Natural killer cell (primary cell): ENCODE measurements around the gene MCOLN2. TPM values are rescaled to one million over a fixed set of nuclear protein-coding genes. Genes with fewer than 3 reads are reported as not detected.

ENCODE experiments used
- ATAC-seq, 3 donors: fragments of 150-1000 bp in 2 of 3; fragments of 200-7000 bp in 1 of 3; cut with Tn5 transposase; 1 replicate in 1 of 3; 2 replicates in 2 of 3; pipeline ENCODE4 v1.10.0; 2021; ENCODE audit warnings: mild to moderate bottlenecking in 2 of 3, moderate library complexity in 2 of 3
- DNase-seq, 2 donors: peaks; one replicate each; pipeline versions ENCODE4 v3.0.0 to v3.0.0-alpha.2; 2013 to 2021; ENCODE audit warnings: mixed read lengths in 1 of 2
- H3K27ac ChIP-seq: one replicate; pipeline ENCODE4 v1.5.1; 2013; ENCODE audit warnings: mild to moderate bottlenecking, low read length
- H3K27me3 ChIP-seq: one replicate; pipeline ENCODE4 v1.6.1; 2013; ENCODE audit warnings: low read length; ENCODE audit not compliant: control insufficient read depth, insufficient read depth
- H3K36me3 ChIP-seq: one replicate; pipeline ENCODE4 v1.6.1; 2013; ENCODE audit warnings: low read length; ENCODE audit not compliant: control insufficient read depth, insufficient read depth
- H3K4me1 ChIP-seq: one replicate; pipeline ENCODE4 v1.6.1; 2013; ENCODE audit warnings: low read length; ENCODE audit not compliant: control insufficient read depth, insufficient read depth
- H3K4me3 ChIP-seq: one replicate; pipeline ENCODE4 v1.5.1; 2013; ENCODE audit warnings: low read length
- H3K9me3 ChIP-seq: one replicate; pipeline ENCODE4 v1.6.1; 2013; ENCODE audit warnings: low read length; ENCODE audit not compliant: control insufficient read depth, insufficient read depth
- H3K27ac Mint-ChIP-seq, 2 donors: one replicate each; pipeline ENCODE4 v1.8.0; 2022; ENCODE audit warnings: mild to moderate bottlenecking in 2 of 2, mixed read lengths in 2 of 2, moderate library complexity in 1 of 2
- H3K27me3 Mint-ChIP-seq, 2 donors: one replicate each; pipeline ENCODE4 v1.8.0; 2022; ENCODE audit warnings: low read depth in 2 of 2, mixed read lengths in 2 of 2
- H3K36me3 Mint-ChIP-seq: one replicate; pipeline ENCODE4 v1.8.0; 2022; ENCODE audit warnings: mixed read lengths
- H3K4me1 Mint-ChIP-seq, 2 donors: one replicate each; pipeline ENCODE4 v1.8.0; 2022; ENCODE audit warnings: mixed read lengths in 2 of 2
- H3K4me3 Mint-ChIP-seq: one replicate; pipeline ENCODE4 v1.8.0; 2022; ENCODE audit warnings: mild to moderate bottlenecking, moderate library complexity, mixed read lengths
- H3K9me3 Mint-ChIP-seq, 2 donors: one replicate each; pipeline ENCODE4 v1.8.0; 2022; ENCODE audit warnings: mixed read lengths in 2 of 2
- CTCF ChIP-seq: fragments of 200-600 bp; IDR thresholded peaks from one replicate; pipeline ENCODE4 v1.8.0; 2022; ENCODE audit warnings: antibody characterized with exemption
- WGBS: methylation state at CpG from one replicate; pipeline ENCODE4 v1.1.7; 2013; ENCODE audit warnings: missing lambda C conversion rate; ENCODE audit not compliant: insufficient coverage; 5-methylcytosine and 5-hydroxymethylcytosine counted together
- intact Hi-C: fragments of 100-400 bp; cut with micrococcal nuclease; formaldehyde crosslinking; loops from one replicate; pipeline ENCODE4 v1.14.2; 2022
- total RNA-seq, 4 donors: library from RNA; stranded (reverse); fragments of 120-200 nt in 1 of 4; gene quantifications; one replicate each; pipeline versions ENCODE4 v1.2.3 to v1.2.4, GENCODE V29; 2013 to 2022

MCOLN2 gene
- 10 to 100 TPM in 1 of 3 donors, 1 to 10 TPM in 1, under 1 TPM in 1; 0.84 to 23.9 (median 3.8) TPM for total RNA-seq
- total RNA-seq (2013), result 27.3 TPM

GRCh38 chr1:84996846-84997666 is at the start of gene MCOLN2:
Gene MCOLN2, minus strand, starts transcription at chr1:84997113. Its CDS starts 241 bp downstream, at chr1:84996872.
- H3K27ac Mint-ChIP-seq, result peak within 1 kb of the TSS in 1 of 2 donors; percentile 36
- peaks cover 27% of the 10 kb centered on the region for H3K4me1 ChIP-seq
- H3K27me3 ChIP-seq, result peaks cover 15% of the 10 kb centered on the region
- intact Hi-C loops, result no loop called here
- peak within 1 kb of the TSS; percentile 85 for H3K4me3 Mint-ChIP-seq
- peak within 1 kb of the TSS; percentile 55 for H3K4me3 ChIP-seq
- TF ChIP-seq CTCF, result no peak
- no peaks in the 10 kb centered on the region for H3K36me3 Mint-ChIP-seq
- peaks cover 10% of the 10 kb centered on the region in 2 donors for H3K4me1 Mint-ChIP-seq
- H3K27ac ChIP-seq, result peak within 1 kb of the TSS; percentile 27
- H3K9me3 Mint-ChIP-seq, result no peaks in the 10 kb centered on the region
- ATAC-seq (peak; percentile 84 to 89 (median 87)), DNase-seq (peak in 1 of 2 donors; percentile 77)
- WGBS, result under 1% methylated on average over 87 of the region's 87 CpGs
- peaks cover 43 to 53% of the 10 kb centered on the region in 2 donors for H3K27me3 Mint-ChIP-seq
- no peaks in the 10 kb centered on the region for H3K36me3 ChIP-seq
- no peaks in the 10 kb centered on the region for H3K9me3 ChIP-seq

DNA sequence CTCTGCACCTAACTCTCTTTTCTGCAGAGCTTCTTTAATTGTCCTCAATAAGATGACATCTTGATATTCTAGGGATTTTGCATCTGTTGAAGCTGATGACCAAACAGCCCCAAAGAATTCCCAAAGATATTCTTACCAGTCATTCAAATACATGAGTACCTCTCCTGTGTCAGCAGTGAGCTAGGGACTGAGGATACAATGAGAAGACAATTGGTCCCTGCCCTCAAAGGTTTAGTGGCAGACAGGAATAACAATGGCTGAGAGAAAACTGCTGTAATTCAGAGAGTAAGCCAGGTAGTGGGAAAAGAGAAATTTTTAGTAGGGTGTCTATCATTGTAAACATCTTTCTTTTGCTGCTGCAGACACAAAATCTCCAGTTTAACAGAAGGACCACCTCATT is 45.5 kb upstream of the MCOLN2 start:
- intact Hi-C loops, result no loop called here
- Histone ChIP-seq H3K27me3 (peaks cover 14% of the 10 kb centered on the region), H3K27ac (no peak overlapping the region), H3K9me3 (no peaks in the 10 kb centered on the region), H3K4me3 (no peak overlapping the region), H3K4me1 (peaks cover 2% of the 10 kb centered on the region), H3K36me3 (no peaks in the 10 kb centered on the region)
- Mint-ChIP-seq H3K36me3 (no peaks in the 10 kb centered on the region), H3K4me1 (no peaks in the 10 kb centered on the region), H3K27me3 (peaks cover 32 to 66% of the 10 kb centered on the region in 2 donors), H3K4me3 (no peak overlapping the region), H3K27ac (no peak overlapping the region), H3K9me3 (no peaks in the 10 kb centered on the region)
- DNase-seq, result no peak
- no peak for ATAC-seq
- no peak for TF ChIP-seq CTCF

- H3K27ac Mint-ChIP-seq, result no peak overlapping the region
- no peaks in the 10 kb centered on the region for H3K36me3 ChIP-seq
- intact Hi-C loops, result no loop called here
- H3K36me3 Mint-ChIP-seq, result no peaks in the 10 kb centered on the region
- no peak for DNase-seq
- TF ChIP-seq CTCF, result no peak
- H3K4me1 ChIP-seq, result no peaks in the 10 kb centered on the region
- no peak overlapping the region for H3K4me3 Mint-ChIP-seq
- H3K27me3 Mint-ChIP-seq, result peaks cover 28 to 62% of the 10 kb centered on the region in 2 donors
- H3K9me3 Mint-ChIP-seq, result no peaks in the 10 kb centered on the region
- no peaks in the 10 kb centered on the region for H3K9me3 ChIP-seq
- WGBS, result 98% methylated on average over 4 of the region's 5 CpGs
- peaks cover 9% of the 10 kb centered on the region for H3K27me3 ChIP-seq
- no peak overlapping the region for H3K27ac ChIP-seq
- no peaks in the 10 kb centered on the region for H3K4me1 Mint-ChIP-seq
- H3K4me3 ChIP-seq, result no peak overlapping the region
- ATAC-seq, result no peak
Observed at GRCh38 chr1:85041793-85042192, 44.9 kb upstream of the MCOLN2 start.
